Activated naive CD8-positive, alpha-beta T cell treated with anti-CD3 and anti-CD28 coated beads, Interleukin-2, amount 50 U/mL, for 24 hours (primary cell): ENCODE results near the gene OSBPL6.
A peak's percentile ranks its signal among the peaks of the same experiment; 100 is the strongest.
"Not testable (repeated sequence)": the region's sequence is repeated elsewhere in the genome, so short reads cannot be mapped to it uniquely, and the experiment has no call there.

ENCODE experiments used
- ATAC-seq: fragments of 150-1000 bp; cut with Tn5 transposase; one replicate; pipeline ENCODE4 v1.10.0; 2021
- DNase-seq: peaks from one replicate; pipeline ENCODE4 v3.0.0; 2021
- H3K27ac Mint-ChIP-seq: one replicate; pipeline ENCODE4 v1.8.0; 2021; ENCODE audit warnings: mild to moderate bottlenecking, mixed read lengths
- H3K27me3 Mint-ChIP-seq: one replicate; pipeline ENCODE4 v1.8.0; 2021; ENCODE audit warnings: mixed read lengths
- H3K36me3 Mint-ChIP-seq: one replicate; pipeline ENCODE4 v1.8.0; 2021; ENCODE audit warnings: low read depth, mixed read lengths
- H3K4me1 Mint-ChIP-seq: one replicate; pipeline ENCODE4 v1.8.0; 2021; ENCODE audit warnings: mixed read lengths
- H3K4me3 Mint-ChIP-seq: one replicate; pipeline ENCODE4 v1.8.0; 2021; ENCODE audit warnings: mild to moderate bottlenecking, moderate library complexity, mixed read lengths
- H3K9me3 Mint-ChIP-seq: one replicate; pipeline ENCODE4 v1.8.0; 2021; ENCODE audit warnings: mixed read lengths

Gene OSBPL6

GRCh38 chr2:178404368-178404767 is 210.1 kb downstream of the OSBPL6 start:
- Mint-ChIP-seq H3K9me3 (no peaks in the 10 kb centered on the region), H3K27me3 (peaks cover 7% of the 10 kb centered on the region), H3K27ac (no peak overlapping the region), H3K4me3 (no peak overlapping the region), H3K36me3 (no peaks in the 10 kb centered on the region), H3K4me1 (peaks cover 5% of the 10 kb centered on the region)
- peak; percentile 66 for ATAC-seq
- no peak for DNase-seq

GRCh38 chr2:178409261-178409660 is 214.9 kb downstream of the OSBPL6 start:
- Mint-ChIP-seq H3K4me1 (peaks cover 16% of the 10 kb centered on the region), H3K27me3 (no peaks in the 10 kb centered on the region), H3K9me3 (no peaks in the 10 kb centered on the region), H3K4me3 (no peak overlapping the region), H3K36me3 (no peaks in the 10 kb centered on the region), H3K27ac (no peak overlapping the region)
- no peak for ATAC-seq
- DNase-seq: no peak

- Mint-ChIP-seq H3K4me3 (no peak overlapping the region), H3K4me1 (peaks cover 23% of the 10 kb centered on the region), H3K27me3 (no peaks in the 10 kb centered on the region), H3K27ac (no peak overlapping the region), H3K36me3 (no peaks in the 10 kb centered on the region), H3K9me3 (no peaks in the 10 kb centered on the region)
- no peak for DNase-seq
- no peak for ATAC-seq
These were observed 217.7 kb downstream of the OSBPL6 start for GRCh38 chr2:178412047-178412446.

- H3K36me3 Mint-ChIP-seq, H3K27ac Mint-ChIP-seq, H3K9me3 Mint-ChIP-seq, ATAC-seq, DNase-seq, H3K27me3 Mint-ChIP-seq: not testable (repeated sequence)
- Mint-ChIP-seq H3K4me3 (peak overlapping the region; percentile 88), H3K4me1 (peaks cover 23% of the 10 kb centered on the region)
These were observed 218.1 kb downstream of the OSBPL6 start for GRCh38 chr2:178412453-178412852.

GRCh38 chr2:178413472-178414265 is 219.4 kb downstream of the OSBPL6 start:
- peak; percentile 83 for DNase-seq
- H3K4me1 Mint-ChIP-seq: peaks cover 23% of the 10 kb centered on the region

GRCh38 chr2:178414266-178415247 is 220.2 kb downstream of the OSBPL6 start:
- H3K4me3 Mint-ChIP-seq: peak overlapping the region; percentile 88
- ATAC-seq: peak; percentile 89
- H3K4me1 Mint-ChIP-seq: peaks cover 23% of the 10 kb centered on the region
- DNase-seq: peak; percentile 82
- no peaks in the 10 kb centered on the region for H3K36me3 Mint-ChIP-seq
- H3K27ac Mint-ChIP-seq: peak overlapping the region; percentile 92
- no peaks in the 10 kb centered on the region for H3K9me3 Mint-ChIP-seq
- H3K27me3 Mint-ChIP-seq: no peaks in the 10 kb centered on the region

More at GRCh38 chr2:178413472-178414265, 219.4 kb downstream of the OSBPL6 start:
- peak overlapping the region; percentile 92 for H3K27ac Mint-ChIP-seq
- ATAC-seq: peak; percentile 83
- no peaks in the 10 kb centered on the region for H3K27me3 Mint-ChIP-seq
- no peaks in the 10 kb centered on the region for H3K36me3 Mint-ChIP-seq
- H3K9me3 Mint-ChIP-seq: no peaks in the 10 kb centered on the region
- H3K4me3 Mint-ChIP-seq: peak overlapping the region; percentile 88

GRCh38 chr2:178415979-178416378 is 221.7 kb downstream of the OSBPL6 start:
- H3K27me3 Mint-ChIP-seq: no peaks in the 10 kb centered on the region
- no peak for ATAC-seq
- H3K36me3 Mint-ChIP-seq: no peaks in the 10 kb centered on the region

GRCh38 chr2:178417916-178418315 is 223.6 kb downstream of the OSBPL6 start:
- Mint-ChIP-seq H3K9me3 (no peaks in the 10 kb centered on the region), H3K36me3 (no peaks in the 10 kb centered on the region), H3K27me3 (no peaks in the 10 kb centered on the region), H3K4me1 (peaks cover 19% of the 10 kb centered on the region), H3K4me3 (no peak overlapping the region), H3K27ac (no peak overlapping the region)
- DNase-seq (no peak), ATAC-seq (no peak)

More at GRCh38 chr2:178415979-178416378, 221.7 kb downstream of the OSBPL6 start:
- Mint-ChIP-seq H3K4me3 (no peak overlapping the region), H3K9me3 (no peaks in the 10 kb centered on the region), H3K4me1 (peaks cover 23% of the 10 kb centered on the region), H3K27ac (no peak overlapping the region)
- no peak for DNase-seq

GRCh38 chr2:178418426-178418825 is 224.1 kb downstream of the OSBPL6 start:
- H3K36me3 Mint-ChIP-seq: no peaks in the 10 kb centered on the region
- no peaks in the 10 kb centered on the region for H3K9me3 Mint-ChIP-seq
- no peak overlapping the region for H3K27ac Mint-ChIP-seq
- H3K4me3 Mint-ChIP-seq: no peak overlapping the region
- ATAC-seq: no peak
- H3K4me1 Mint-ChIP-seq: peaks cover 14% of the 10 kb centered on the region
- H3K27me3 Mint-ChIP-seq: no peaks in the 10 kb centered on the region
- no peak for DNase-seq

GRCh38 chr2:178419123-178419522 is 224.8 kb downstream of the OSBPL6 start:
- ATAC-seq (no peak), DNase-seq (no peak)
- peaks cover 10% of the 10 kb centered on the region for H3K4me1 Mint-ChIP-seq
- no peak overlapping the region for H3K27ac Mint-ChIP-seq
- no peak overlapping the region for H3K4me3 Mint-ChIP-seq
- H3K27me3 Mint-ChIP-seq: no peaks in the 10 kb centered on the region
- peaks cover 4% of the 10 kb centered on the region for H3K36me3 Mint-ChIP-seq
- H3K9me3 Mint-ChIP-seq: no peaks in the 10 kb centered on the region

GRCh38 chr2:178420463-178420999 is 226.2 kb downstream of the OSBPL6 start:
- Mint-ChIP-seq H3K27ac (no peak overlapping the region), H3K9me3 (peaks cover 13% of the 10 kb centered on the region), H3K27me3 (no peaks in the 10 kb centered on the region), H3K4me1 (no peaks in the 10 kb centered on the region), H3K36me3 (peaks cover 15% of the 10 kb centered on the region), H3K4me3 (no peak overlapping the region)
- DNase-seq: no peak
- no peak for ATAC-seq

- no peak for ATAC-seq
- peaks cover 29% of the 10 kb centered on the region for H3K36me3 Mint-ChIP-seq
- no peaks in the 10 kb centered on the region for H3K27me3 Mint-ChIP-seq
These were observed 227.8 kb downstream of the OSBPL6 start for GRCh38 chr2:178422097-178422496.

GRCh38 chr2:178423746-178424145 is 229.4 kb downstream of the OSBPL6 start:
- DNase-seq, H3K4me1 Mint-ChIP-seq, ATAC-seq, H3K27ac Mint-ChIP-seq, H3K4me3 Mint-ChIP-seq, H3K27me3 Mint-ChIP-seq: not testable (repeated sequence)
- Mint-ChIP-seq H3K36me3 (peaks cover 42% of the 10 kb centered on the region), H3K9me3 (peaks cover 21% of the 10 kb centered on the region)

More at GRCh38 chr2:178422097-178422496, 227.8 kb downstream of the OSBPL6 start:
- DNase-seq: no peak
- H3K27ac Mint-ChIP-seq: no peak overlapping the region
- H3K9me3 Mint-ChIP-seq: peaks cover 21% of the 10 kb centered on the region
- H3K4me1 Mint-ChIP-seq: no peaks in the 10 kb centered on the region
- H3K4me3 Mint-ChIP-seq: no peak overlapping the region

- Mint-ChIP-seq H3K27me3 (no peaks in the 10 kb centered on the region), H3K27ac (no peak overlapping the region), H3K9me3 (peaks cover 21% of the 10 kb centered on the region), H3K4me3 (no peak overlapping the region), H3K36me3 (peaks cover 50% of the 10 kb centered on the region), H3K4me1 (no peaks in the 10 kb centered on the region)
- no peak for DNase-seq
- no peak for ATAC-seq
These were observed 231.0 kb downstream of the OSBPL6 start for GRCh38 chr2:178425255-178425827.
